ENCODE data around the gene PANX1.

PANX1 gene

GRCh38 chr11:94186342-94187203 is 57.9 kb downstream of the PANX1 start:
- no peak for DNase-seq

- DNase-seq: no peak
Measured at GRCh38 chr11:94193288-94193687, 64.6 kb downstream of the PANX1 start.

- DNase-seq: no peak
Measured at GRCh38 chr11:94194712-94195111, 66.1 kb downstream of the PANX1 start.

GRCh38 chr11:94196363-94196762 is 67.7 kb downstream of the PANX1 start:
- no peak for DNase-seq

- no peak for DNase-seq
Measured at GRCh38 chr11:94198718-94199117, 70.1 kb downstream of the PANX1 start.

GRCh38 chr11:94199136-94200130 is 70.8 kb downstream of the PANX1 start:
- DNase-seq: no peak

GRCh38 chr11:94201004-94201465 is 72.4 kb downstream of the PANX1 start:
- DNase-seq: no peak

GRCh38 chr11:94203070-94203469 is 74.4 kb downstream of the PANX1 start:
- no peak for DNase-seq

GRCh38 chr11:94211261-94211830 is 82.7 kb downstream of the PANX1 start:
- no peak for DNase-seq

GRCh38 chr11:94212898-94213297 is 84.3 kb downstream of the PANX1 start:
- no peak for DNase-seq

- no peak for DNase-seq
Measured at GRCh38 chr11:94217705-94218104, 89.1 kb downstream of the PANX1 start.

- no peak for DNase-seq
Measured at GRCh38 chr11:94218372-94218771, 89.7 kb downstream of the PANX1 start.

- no peak for DNase-seq
Measured at GRCh38 chr11:94219771-94220170, 91.1 kb downstream of the PANX1 start.

- DNase-seq: no peak
Measured at GRCh38 chr11:94224078-94224477, 95.4 kb downstream of the PANX1 start.

Data from NCI-H2029 (cell line).